Nephron (organoid): ENCODE results near the gene GFI1B.

Source experiments
- H3K27ac Mint-ChIP-seq, 3 experiments: 2 replicates each; pipeline ENCODE4 v1.8.0; 2020; ENCODE audit warnings: mixed read lengths in 3 of 3, mild to moderate bottlenecking in 2 of 3, moderate library complexity in 1 of 3
- H3K27me3 Mint-ChIP-seq: 2 replicates; pipeline ENCODE4 v1.8.0; 2021; ENCODE audit warnings: low read depth, mild to moderate bottlenecking, moderate library complexity, mixed read lengths
- H3K36me3 Mint-ChIP-seq: 2 replicates; pipeline ENCODE4 v1.8.0; 2020; ENCODE audit warnings: low read depth, mixed read lengths
- H3K4me1 Mint-ChIP-seq: 2 replicates; pipeline ENCODE4 v1.8.0; 2020; ENCODE audit warnings: mixed read lengths
- H3K4me3 Mint-ChIP-seq, 3 experiments: 2 replicates each; pipeline ENCODE4 v1.8.0; 2020; ENCODE audit warnings: mild to moderate bottlenecking in 3 of 3, mixed read lengths in 3 of 3, moderate library complexity in 2 of 3
- H3K9me3 Mint-ChIP-seq: 2 replicates; pipeline ENCODE4 v1.8.0; 2020; ENCODE audit warnings: mixed read lengths
- CTCF ChIP-seq, 3 experiments: fragments of 200-600 bp; sonication (generic); IDR thresholded peaks; one replicate each; pipeline ENCODE4 v1.5.0; 2021; ENCODE audit warnings: antibody characterized with exemption in 3 of 3; ENCODE audit not compliant: unreplicated experiment in 3 of 3

Gene GFI1B

GRCh38 chr9:133006731-133007352, 28.3 kb downstream of the GFI1B start:
- Mint-ChIP-seq H3K27me3 (peaks cover 46% of the 10 kb centered on the region), H3K27ac (no peak overlapping the region), H3K4me1 (peaks cover 16% of the 10 kb centered on the region), H3K9me3 (peaks cover 12% of the 10 kb centered on the region), H3K36me3 (no peaks in the 10 kb centered on the region), H3K4me3 (no peak overlapping the region)
- TF ChIP-seq CTCF (IDR thresholded peaks at IDR 0.05; ENCODE audit: unreplicated experiment in 3 of 3): no peak

DNA sequence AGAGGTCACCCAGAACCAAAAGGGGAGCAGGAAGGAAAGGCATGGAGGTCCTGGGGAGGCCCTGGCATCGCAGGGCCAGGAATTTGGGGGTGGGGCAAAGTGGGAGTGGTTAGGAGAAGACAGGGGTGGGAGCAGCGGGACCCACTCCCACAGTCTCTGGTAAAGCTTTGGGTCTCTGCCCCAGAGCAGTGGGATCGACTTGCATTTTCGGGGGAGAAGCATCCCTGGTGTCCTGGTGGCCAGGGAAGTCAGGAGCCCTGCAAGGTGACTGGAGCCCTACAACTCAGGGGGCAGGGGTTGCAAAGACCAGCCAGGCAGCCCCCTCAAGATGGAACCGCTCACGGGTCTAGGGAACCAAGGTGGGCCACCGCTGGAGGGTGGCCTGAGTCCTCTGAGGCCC, 29.9 kb downstream of the GFI1B start:
- H3K4me3 Mint-ChIP-seq: no peak overlapping the region
- H3K9me3 Mint-ChIP-seq: peaks cover 12% of the 10 kb centered on the region
- peaks cover 8% of the 10 kb centered on the region for H3K4me1 Mint-ChIP-seq
- no peak for TF ChIP-seq CTCF (IDR thresholded peaks at IDR 0.05; ENCODE audit: unreplicated experiment in 3 of 3)
- no peak overlapping the region for H3K27ac Mint-ChIP-seq
- H3K27me3 Mint-ChIP-seq: peaks cover 39% of the 10 kb centered on the region
- H3K36me3 Mint-ChIP-seq: no peaks in the 10 kb centered on the region

DNA sequence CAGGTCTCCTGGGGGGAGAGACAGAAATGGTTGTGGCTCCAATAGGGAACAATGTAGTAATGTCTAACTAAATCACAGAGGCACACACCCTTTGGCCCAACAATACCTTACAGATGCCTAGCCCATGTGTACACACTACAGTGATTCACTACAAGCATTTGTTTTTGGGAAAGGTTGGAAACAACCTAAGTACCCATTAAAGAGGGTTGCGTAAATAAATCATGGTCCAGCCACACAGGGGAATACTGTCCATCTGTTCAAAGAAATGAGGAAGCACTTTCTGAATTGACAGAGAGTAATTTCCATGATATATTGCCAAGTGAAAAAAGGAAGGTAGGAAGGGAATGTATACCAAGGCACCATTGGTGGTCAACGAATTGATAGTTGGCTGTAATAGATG, 30.3 kb downstream of the GFI1B start:
- no peaks in the 10 kb centered on the region for H3K36me3 Mint-ChIP-seq
- no peak for TF ChIP-seq CTCF (IDR thresholded peaks at IDR 0.05; ENCODE audit: unreplicated experiment in 3 of 3)
- H3K27me3 Mint-ChIP-seq: peaks cover 35% of the 10 kb centered on the region
- H3K9me3 Mint-ChIP-seq: peaks cover 12% of the 10 kb centered on the region
- peaks cover 5% of the 10 kb centered on the region for H3K4me1 Mint-ChIP-seq
- H3K4me3 Mint-ChIP-seq: no peak overlapping the region
- no peak overlapping the region for H3K27ac Mint-ChIP-seq

DNA sequence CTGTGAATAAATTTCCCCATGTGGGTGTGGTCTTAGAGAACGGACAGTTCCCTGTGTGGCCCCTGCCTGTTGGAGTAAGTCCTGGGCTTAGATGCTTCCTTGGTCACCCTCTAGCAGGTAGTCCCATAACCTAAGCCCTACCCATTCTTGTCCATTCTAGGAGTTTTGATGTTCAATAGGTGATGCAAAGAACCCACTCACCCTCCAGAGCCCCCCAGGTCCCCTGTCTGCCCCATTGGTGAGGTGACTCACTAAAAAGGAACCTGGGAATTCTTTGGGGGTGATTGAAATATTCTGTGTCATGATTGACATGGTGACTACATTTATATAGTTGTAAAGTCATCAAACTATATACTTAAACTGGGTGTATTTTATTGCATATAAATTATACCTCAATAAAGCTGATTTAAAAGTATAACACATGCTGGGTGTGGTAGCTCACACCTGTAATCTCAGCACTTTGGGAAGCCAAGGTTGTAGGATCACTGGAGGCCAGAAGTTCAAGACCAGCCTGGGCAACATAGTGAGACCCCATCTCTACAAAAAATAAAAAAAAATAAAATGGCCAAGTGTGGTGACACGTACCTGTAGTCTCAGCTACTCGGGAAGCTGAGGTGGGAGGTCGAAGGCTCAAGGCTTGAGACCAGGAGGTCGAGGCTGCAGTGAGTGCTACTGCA, 31.6 kb downstream of the GFI1B start:
- no peaks in the 10 kb centered on the region for H3K36me3 Mint-ChIP-seq

DNA sequence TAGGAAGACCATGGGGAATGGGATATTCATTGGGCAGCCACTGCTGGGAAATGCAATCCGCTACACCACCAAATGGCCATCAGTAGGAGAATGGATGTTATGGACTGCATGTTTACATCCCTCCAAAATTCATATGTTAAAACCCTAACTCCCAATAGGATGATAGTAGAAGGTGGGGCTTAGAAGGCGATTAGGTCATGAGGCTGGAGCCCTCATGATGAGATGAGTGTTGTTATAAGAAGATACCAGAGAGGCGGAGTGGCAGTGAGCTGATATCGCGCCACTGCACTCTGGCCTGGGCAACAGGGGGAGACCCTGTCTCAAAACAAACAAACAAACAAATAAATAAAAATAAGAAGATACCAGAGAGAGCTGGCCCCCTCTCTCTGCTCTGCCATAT, 36.2 kb downstream of the GFI1B start:
- no peak overlapping the region for H3K27ac Mint-ChIP-seq

More for the DNA sequence above, 31.6 kb downstream of the GFI1B start:
- no peaks in the 10 kb centered on the region for H3K4me1 Mint-ChIP-seq
- peaks cover 17% of the 10 kb centered on the region for H3K9me3 Mint-ChIP-seq
- H3K27me3 Mint-ChIP-seq: peaks cover 39% of the 10 kb centered on the region
- no peak for TF ChIP-seq CTCF (IDR thresholded peaks at IDR 0.05; ENCODE audit: unreplicated experiment in 3 of 3)
- no peak overlapping the region for H3K27ac Mint-ChIP-seq
- no peak overlapping the region for H3K4me3 Mint-ChIP-seq

More for the DNA sequence above, 36.2 kb downstream of the GFI1B start:
- H3K4me1 Mint-ChIP-seq: no peaks in the 10 kb centered on the region
- peaks cover 21% of the 10 kb centered on the region for H3K27me3 Mint-ChIP-seq
- no peak for TF ChIP-seq CTCF (IDR thresholded peaks at IDR 0.05; ENCODE audit: unreplicated experiment in 3 of 3)
- H3K4me3 Mint-ChIP-seq: no peak overlapping the region
- no peaks in the 10 kb centered on the region for H3K36me3 Mint-ChIP-seq
- peaks cover 20% of the 10 kb centered on the region for H3K9me3 Mint-ChIP-seq
